ENCODE results near the gene ITSN1. TPM values are rescaled to one million over a fixed set of nuclear protein-coding genes. Genes with fewer than 3 reads are reported as not detected.
"Not testable (repeated sequence)": the region's sequence is repeated elsewhere in the genome, so short reads cannot be mapped to it uniquely, and the experiment has no call there.

Gene ITSN1
- total RNA-seq, 1 experiment from 2014 or later, result 35.2 TPM

DNA sequence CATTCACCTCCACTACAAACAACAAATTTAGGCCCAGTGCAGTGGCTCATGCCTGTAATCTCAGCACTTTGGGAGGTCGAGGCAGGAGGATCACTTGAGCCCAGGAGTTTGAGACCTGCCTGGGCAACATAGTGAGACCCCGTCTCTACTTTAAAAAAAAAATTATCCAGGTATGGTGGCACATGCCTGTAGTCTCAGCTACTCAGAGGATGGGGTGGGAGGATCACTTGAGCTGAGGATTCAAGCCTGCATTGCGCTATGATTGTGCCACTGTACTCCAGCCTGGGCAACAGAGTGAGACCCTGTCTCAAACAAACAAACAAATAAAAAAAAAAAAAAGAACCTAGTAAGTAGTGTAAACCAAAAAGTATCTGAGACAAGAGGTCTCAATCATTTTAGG, 86.8 kb downstream of the ITSN1 start:
- not testable (repeated sequence) for DNase-seq (ENCODE audit: low read depth)

DNA sequence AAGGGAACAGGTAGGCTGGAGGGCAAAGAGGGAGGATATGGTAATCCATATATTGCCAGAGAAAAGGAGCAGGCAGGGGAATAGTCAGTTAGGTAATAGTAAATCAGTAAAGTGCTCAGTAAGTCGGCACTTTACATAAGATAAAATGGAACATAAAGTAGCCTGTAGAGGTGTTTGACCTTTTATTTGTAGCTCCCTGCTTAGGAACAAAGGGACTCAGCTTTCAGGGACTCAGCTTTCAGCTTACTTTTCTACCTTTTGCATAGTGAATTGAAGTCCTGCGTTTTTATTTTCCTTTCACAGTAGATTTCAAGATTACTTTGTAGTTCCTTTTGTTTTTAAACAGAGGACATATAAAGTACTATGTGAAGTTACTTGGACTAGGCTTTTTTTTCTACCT, 87.3 kb downstream of the ITSN1 start:
- no peak for DNase-seq (ENCODE audit: low read depth)

DNA sequence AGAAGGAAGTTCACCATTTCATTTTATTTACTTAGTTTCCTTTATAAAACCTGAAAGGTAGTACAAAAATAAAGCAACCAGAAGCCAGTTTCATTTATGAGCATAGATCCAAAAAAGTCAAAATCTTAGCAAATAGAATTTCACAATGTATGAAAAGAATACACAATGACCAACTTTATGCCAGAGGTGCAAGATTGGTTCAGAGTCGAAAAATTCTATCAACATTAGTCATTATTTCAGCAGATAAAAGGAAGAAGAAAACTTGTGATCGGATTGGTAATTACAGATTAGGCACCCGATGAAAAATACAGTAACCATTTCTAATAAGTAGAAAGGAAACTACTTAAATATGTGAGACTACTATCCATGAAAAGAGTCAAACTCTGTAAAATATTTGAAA, 89.1 kb downstream of the ITSN1 start:
- no peak for DNase-seq (ENCODE audit: low read depth)

DNA sequence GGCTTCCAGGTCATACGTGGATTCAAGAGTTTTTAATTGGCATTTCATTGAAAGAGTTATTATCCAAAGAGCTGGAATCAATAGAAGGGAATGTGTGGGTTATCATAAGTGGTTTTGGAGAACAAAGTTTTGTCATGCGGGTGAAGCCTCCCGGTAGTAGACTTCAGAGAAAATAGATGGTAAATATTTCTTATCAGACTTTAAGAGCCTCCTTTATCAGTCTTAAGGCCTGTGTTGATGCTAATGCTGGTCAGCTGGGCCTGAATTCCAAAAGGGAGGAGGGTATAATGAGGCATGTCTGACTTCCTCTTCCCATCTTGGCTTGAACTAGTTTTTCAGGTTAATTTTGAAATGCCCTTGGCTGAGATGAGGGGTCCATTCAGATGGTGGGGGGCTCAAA, 89.7 kb downstream of the ITSN1 start:
- DNase-seq (ENCODE audit: low read depth), result no peak

DNA sequence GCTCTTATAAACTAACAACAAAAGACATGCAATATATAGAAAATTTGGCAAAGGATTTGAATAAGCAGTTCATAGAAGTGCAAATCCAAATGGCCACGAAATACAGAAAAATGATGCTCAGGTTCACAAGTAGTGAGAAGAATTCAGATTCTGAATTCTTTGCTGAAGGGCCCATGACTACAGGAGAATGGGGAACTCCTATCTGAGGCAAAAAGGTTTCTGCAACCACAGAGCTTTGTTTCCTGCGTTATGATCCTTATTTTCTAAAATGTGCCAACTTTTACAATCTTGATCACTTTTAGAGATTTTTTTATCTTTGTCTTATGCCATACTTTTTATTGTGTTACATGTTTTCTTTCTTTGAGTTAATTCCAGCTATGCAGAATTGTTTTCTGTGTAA, 91.3 kb downstream of the ITSN1 start:
- DNase-seq (ENCODE audit: low read depth), result no peak

DNA sequence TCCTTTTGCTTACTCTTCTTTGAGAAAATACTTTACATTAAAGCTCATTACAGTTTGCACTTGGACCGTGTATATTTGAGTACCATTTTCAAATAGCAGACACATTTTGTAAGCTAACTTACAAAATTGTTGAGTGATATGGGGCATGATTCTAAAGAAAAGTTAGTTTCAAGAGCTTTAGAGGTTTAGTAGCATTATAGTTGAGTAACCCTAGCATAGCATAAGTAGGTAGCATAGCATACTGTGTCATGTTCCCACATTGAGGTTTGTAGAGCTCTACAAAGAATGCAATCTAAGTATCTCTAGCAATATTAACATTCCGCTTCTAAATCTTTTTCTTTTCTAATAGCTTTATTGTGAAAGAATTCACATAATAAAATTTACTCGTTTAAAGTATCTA, 92.0 kb downstream of the ITSN1 start:
- DNase-seq (ENCODE audit: low read depth), result no peak

DNA sequence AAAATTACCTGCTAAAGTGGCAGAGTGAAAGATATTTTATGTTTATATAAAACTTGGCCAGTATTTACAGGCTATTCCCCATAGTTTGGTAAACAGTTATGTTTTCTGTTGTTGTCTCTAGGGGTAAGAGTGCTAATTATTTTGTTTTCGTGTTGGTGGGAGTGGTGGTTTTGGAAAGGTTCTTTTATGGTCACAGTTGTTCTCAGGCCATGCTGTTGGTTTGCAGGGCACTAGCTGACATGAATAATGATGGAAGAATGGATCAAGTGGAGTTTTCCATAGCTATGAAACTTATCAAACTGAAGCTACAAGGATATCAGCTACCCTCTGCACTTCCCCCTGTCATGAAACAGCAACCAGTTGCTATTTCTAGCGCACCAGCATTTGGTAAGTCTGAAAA, 92.5 kb downstream of the ITSN1 start:
- no peak for DNase-seq (ENCODE audit: low read depth)

DNA sequence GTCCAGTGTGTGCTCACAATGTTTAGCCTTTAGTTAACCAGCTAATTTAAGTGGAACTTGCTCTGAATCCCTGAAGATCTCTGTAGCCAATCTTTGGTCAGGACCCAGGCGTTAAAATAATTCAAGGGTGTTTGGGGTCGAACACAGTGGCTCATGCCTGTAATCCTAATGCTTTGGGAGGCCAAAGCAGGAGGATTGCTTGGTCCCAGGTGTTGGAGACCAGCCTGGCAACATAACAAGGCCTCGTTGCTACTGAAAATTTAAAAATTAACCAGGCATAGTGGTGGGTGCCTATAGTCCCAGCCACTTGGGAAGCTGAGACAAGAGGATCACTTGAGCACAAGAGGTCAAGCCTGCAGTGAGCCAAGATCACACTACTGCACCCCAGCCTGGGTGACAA, 94.3 kb downstream of the ITSN1 start:
- DNase-seq (ENCODE audit: low read depth), result no peak

DNA sequence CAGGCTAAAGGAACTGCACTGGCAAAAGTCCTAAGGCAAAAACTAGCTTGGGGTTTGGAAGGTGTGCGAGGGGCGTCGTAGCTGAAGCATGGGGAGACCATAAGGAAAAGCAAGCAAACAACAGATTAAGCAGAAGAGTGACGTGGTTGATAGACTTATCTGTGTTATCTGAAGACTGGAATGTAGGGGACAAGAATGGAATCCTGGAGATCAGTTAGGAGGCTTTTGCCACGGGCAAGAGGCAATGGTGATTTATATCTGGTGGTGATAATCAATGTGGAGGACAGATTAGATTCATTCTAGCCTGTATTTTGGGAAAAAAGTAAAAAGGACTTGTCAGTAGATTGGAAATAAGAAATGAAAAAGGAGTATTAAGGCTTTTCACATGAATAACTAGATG, 97.4 kb downstream of the ITSN1 start:
- no peak for DNase-seq (ENCODE audit: low read depth)

DNA sequence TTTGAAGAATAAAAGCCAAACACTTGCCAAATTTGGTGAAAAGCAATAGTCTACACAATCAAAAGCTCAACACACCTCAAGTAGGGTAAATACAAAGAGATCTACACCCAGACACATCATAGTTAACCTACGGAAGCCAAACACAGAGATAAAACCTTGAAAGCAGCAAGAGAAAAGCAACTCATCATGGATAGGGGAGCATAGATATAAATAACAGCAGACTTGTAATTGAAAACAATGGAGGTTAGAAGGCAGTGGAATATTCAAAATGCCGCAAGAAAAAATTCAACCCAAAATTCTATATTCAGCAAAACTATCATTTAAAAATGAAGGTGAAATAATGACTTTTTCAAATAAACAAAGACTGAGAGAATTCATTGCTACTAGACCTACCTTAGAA, 105.1 kb downstream of the ITSN1 start:
- DNase-seq (ENCODE audit: low read depth), result no peak

DNA sequence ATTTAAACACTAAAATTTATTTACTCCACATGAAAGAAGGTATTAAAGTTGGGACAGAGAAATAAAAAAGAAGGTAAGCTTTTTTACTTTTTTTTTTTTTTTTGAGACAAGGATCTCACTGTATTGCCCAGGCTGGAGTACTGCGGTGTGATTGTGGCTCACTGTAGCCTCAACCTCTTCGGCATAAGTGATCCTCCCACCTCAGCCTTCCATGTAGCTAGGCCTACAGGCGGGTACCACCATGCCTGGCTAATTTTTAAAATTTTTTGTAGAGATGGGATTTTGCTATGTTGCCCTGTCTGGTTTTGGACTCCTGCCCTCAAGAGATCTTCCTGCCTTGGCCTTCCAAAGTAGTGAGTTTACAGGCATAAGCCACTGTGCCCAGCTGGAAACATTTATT, 106.6 kb downstream of the ITSN1 start:
- DNase-seq (ENCODE audit: low read depth), result no peak

DNA sequence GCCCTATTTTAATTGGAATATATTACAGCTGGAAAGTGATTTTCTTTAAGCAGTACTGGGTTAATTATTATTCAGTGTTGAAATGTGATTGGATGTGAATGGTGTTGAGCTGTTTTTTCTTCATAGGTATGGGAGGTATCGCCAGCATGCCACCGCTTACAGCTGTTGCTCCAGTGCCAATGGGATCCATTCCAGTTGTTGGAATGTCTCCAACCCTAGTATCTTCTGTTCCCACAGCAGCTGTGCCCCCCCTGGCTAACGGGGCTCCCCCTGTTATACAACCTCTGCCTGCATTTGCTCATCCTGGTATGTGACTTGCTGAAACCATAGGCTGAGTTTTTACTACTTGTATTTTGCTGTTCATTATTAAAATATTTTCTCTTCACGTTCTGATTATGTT, 107.7 kb downstream of the ITSN1 start:
- peak; percentile 69 for DNase-seq (ENCODE audit: low read depth)

DNA sequence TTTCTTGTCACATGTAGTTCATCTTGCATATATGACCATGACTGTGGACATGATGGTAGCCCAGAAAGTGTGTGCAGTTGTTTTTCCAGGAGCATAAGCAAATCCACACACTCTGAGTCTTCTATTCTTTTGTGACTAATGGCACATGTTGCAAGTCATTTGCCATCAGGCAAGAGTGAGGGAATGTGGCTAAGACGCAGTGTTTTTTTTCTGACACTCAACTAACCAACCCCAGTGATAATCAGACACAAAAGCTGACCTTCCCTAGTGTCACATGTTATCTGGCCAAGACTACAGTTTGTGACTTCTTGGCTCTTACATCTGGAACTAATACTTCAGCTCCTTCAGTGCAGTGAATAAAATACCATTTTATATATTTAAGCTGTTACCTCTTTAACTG, 108.8 kb downstream of the ITSN1 start:
- DNase-seq (ENCODE audit: low read depth), result peak; percentile 61

DNA sequence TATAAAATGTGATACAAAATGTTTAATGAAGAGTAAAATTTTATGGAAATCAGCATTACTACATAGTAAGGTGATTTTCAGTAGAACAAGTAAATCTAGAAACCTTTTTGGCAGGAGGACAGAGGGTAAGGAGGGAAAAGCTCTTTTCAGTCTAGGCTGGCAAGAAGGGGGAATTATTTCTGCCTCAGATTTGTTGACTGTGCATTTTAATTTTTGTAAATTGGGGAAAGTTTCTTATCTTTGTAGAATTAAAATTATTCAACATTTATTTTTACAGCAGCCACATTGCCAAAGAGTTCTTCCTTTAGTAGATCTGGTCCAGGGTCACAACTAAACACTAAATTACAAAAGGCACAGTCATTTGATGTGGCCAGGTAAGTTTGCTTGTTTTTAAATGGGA, 109.2 kb downstream of the ITSN1 start:
- no peak for DNase-seq (ENCODE audit: low read depth)

DNA sequence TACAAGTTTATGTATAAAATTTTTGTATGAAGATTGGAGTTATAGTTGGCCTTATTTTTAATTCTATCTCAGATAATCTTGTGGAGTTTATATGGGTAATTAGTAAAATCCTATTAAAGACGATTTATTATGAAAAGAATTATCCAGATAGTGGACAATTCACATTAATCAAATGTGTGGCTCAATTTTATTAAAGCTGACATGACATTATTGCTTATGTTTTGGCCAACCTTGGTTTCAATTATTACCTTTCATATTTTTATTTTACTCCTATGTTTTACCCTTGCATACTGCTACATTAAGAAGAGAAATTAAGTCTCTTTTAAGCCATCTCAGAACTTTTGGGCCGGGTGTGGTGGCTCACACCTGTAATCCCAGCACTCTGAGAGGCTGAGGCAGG, 110.0 kb downstream of the ITSN1 start:
- DNase-seq (ENCODE audit: low read depth), result no peak

DNA sequence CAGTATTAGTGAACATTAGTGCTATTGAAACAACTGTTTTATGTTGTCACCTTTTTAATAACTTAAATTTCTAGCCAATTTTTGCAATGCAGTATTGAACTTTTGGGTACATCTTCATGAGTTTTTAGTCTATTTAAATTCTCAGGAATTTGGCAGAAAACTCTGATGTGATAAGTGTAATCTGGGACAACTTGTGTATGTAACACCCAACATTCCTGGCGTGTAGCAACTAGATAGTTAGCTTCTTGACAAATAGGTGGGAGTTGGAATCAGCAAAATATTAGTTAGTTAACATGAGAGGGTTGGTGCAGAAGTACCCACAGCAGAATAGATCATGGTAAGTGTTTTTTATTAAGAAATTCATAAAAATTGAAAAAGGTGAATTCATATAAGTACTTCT, 111.6 kb downstream of the ITSN1 start:
- DNase-seq (ENCODE audit: low read depth), result no peak

DNA sequence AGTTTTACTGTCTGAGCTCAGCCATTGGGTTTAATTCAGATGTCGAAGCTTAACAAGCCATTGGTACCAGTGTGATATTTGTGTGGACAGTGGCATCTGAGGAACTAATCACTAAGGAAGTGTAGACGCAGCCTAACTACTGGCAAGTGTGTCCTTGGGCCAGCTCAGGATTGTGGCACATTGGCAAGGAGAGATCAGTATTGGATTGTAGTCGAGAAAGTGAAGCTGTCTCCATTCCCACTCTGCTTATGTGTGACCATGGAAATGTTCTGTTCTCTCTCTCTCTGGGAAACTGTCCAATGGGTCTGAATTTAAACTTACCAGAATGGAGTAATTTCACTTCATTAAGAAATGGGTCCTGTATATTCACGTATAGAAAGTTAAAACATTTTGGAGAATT, 112.2 kb downstream of the ITSN1 start:
- no peak for DNase-seq (ENCODE audit: low read depth)

DNA sequence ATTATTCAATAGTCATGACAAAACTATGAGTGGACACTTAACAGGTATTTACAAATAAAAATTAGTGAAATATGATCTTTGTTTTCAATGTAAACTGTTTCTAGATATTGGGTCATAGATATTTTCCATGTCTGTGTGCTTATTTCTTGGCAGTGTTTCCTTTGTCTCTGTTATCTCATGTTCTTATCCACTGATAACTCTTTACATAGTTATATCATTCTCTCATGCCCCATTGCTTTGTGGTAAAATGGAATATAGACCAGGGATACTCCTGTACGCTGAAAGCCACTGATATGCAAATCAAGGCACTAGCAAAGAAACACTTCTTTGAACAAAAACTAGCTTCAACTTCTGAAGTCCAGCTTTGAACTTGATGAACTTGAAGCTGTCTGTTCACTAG, 113.1 kb downstream of the ITSN1 start:
- DNase-seq (ENCODE audit: low read depth), result no peak

DNA sequence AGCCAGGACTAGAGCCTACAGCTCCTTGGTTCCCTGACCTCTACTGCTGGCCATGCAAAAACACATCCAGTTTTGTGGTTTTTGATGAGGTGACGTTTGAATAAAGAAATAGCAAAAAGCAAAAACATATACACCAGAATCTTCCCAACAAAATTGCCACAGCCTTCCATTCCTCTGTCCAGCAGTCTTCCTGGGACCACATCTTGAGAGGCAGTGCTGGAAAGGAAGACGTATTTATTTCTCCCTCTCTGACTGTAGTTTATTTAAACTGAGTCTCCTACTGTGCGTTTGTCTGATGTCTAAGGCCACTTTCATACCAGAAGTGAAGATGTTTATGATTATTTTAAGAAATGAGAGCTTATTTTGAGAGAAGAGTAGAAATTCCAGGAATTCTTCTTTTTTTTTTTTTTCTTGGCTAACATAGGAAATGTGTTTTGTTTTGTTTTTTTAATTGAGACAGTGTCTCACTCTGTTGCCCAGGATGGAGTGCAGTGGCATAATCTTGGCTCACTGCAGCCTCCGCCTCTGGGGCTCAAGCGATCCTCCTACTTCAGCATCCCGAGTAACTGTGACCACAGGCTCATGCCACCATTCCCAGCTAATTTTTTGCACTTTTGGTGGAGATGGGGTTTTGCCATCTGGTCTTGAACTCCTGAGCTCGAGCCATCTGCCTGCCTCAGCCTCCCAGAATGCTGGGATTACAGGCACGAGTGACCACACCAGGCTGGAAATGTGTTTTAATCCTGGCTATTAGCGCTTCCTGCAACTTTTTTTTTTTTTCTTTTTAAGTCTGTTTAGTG, 118.5 kb downstream of the ITSN1 start:
- DNase-seq (ENCODE audit: low read depth), result peak; percentile 66

DNA sequence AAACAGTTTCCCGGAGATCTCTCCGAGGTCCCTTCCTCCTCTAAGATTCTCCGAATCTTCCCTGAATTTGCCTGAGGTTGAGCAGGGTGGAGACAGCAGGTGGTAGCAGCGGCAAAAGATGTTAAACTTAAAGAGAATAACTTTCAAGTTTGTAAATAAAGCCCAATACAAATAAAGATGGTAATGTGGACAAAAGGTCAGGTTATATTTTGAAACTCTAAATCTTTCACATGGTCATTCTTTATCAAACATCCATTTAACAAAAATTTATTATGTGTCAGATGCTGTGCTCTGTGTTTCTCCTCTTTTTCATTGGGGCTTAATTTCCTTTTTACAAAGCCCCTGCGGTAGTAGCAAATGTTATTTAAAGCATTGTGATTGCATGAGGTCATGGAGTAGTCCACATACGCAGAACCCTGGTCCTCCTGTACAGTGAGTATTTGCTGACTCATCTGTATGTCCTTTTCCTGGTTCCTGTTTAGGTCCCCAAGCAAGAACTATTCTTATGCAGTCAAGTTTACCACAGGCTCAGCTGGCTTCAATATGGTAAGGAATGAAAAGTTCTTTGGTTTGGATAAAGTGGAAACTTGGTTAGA, 119.2 kb downstream of the ITSN1 start:
- peak; percentile 98 for DNase-seq (ENCODE audit: low read depth)

DNA sequence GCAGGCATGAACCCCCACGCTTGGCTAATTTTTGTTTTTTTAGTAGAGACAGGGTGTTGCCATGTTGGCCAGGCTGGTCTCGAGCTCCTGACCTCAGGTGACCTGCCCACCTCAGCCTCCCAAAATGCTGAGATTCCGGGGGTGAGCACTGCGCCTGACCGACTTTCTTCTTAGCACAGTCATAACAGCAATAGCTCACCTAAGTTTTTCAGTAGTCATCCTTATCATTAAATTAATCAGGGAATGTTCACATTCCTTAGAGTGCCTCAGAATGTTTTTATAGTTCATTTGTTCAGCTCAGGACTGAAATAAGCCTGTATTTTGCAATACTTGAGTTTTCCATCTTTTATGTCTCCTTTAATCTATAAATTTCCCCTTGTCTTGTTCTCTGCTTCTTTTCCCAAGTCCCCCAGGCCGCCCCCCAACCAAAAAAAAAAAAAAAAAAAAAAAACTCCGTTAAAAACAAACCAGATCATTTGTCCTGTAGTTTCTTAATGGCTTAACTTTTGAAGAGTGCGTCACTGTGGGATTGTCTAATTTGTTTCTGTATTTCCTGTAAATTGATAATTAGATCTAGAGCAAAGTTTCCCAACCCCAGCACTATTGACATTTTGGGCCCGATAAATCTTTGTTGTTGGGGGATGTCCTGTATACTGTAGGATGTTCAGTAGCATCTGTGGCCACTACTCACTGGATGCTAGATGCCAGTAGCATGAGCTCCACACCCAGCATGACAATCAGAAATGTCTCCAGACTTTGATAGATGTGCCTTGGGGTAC, 120.7 kb downstream of the ITSN1 start:
- DNase-seq (ENCODE audit: low read depth), result no peak

DNA sequence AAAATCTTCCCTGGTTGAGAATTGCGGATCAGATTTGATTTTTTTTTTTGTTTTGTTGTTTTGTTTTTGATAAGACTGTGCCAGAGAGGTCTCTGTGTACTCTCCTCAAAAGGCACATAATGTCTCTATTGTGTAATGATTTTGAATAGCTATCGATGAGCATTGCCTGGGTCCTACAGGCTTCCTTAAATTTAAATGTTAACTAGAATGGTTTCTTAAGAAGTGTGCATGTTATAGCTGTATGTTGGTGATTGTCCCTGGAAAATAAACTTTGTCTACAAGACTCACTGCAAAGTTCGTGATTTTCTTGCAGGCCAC, 121.2 kb downstream of the ITSN1 start:
- DNase-seq (ENCODE audit: low read depth), result no peak

DNA sequence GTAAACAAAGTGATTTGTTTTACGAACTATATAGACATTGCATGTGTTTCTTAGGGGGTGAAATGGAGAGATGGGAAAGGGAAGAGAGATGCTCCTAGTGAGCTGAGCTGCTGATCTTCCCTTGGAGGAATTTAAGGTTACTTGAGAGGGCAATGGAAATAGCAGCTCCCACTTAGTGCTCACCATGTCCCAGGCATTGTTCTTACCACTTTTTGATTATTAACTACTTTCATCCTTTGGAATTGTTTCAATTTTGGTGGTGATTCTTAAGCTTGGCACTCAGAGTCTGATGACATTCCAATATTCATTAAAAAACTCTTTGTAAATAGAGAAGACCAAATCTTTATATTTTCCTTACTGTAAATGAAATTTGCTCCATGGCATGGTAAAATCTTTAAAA, 124.9 kb downstream of the ITSN1 start:
- no peak for DNase-seq (ENCODE audit: low read depth)

All from LHCN-M2 (cell line).